HepG2 (cell line): Measurements from ENCODE around the gene ZCCHC24. TPM values are rescaled to one million over a fixed set of nuclear protein-coding genes. Genes with fewer than 3 reads are reported as not detected.
A peak's percentile ranks its signal among the peaks of the same experiment; 100 is the strongest.

Experiments used
- NFKB2 ChIP-seq: sonication (generic); formaldehyde crosslinking; IDR thresholded peaks from 2 replicates; pipeline ENCODE4 v1.4.0; 2020; ENCODE audit warnings: missing genetic modification reagents, borderline replicate concordance
- RBFOX2 ChIP-seq: fragments of 200-400 bp; formaldehyde crosslinking; IDR thresholded peaks from 2 replicates; pipeline ENCODE4 v1.6.1; 2017; ENCODE audit warnings: low read depth, mild to moderate bottlenecking, low read length
- RFXAP ChIP-seq: sonication (generic); formaldehyde crosslinking; IDR thresholded peaks from 2 replicates; pipeline ENCODE4 v1.4.0; 2020; ENCODE audit warnings: missing genetic modification reagents, borderline replicate concordance
- RXRA ChIP-seq: sonication (generic); formaldehyde crosslinking; IDR thresholded peaks from 2 replicates; pipeline ENCODE4 v1.5.1; 2020; ENCODE audit warnings: missing genetic modification reagents
- SP2 ChIP-seq: sonication (generic); formaldehyde crosslinking; IDR thresholded peaks from 2 replicates; pipeline ENCODE4 v1.5.1; 2020; ENCODE audit warnings: mild to moderate bottlenecking, missing genetic modification reagents
- SYNCRIP ChIP-seq: fragments of 200-400 bp; formaldehyde crosslinking; IDR thresholded peaks from 2 replicates; pipeline ENCODE4 v1.6.1; 2018; ENCODE audit warnings: mild to moderate bottlenecking, low read depth, low read length; ENCODE audit not compliant: insufficient read depth
- ZMYM3 ChIP-seq: sonication (generic); formaldehyde crosslinking; IDR thresholded peaks from 2 replicates; pipeline ENCODE4 v1.5.1; 2020; ENCODE audit warnings: mild to moderate bottlenecking, missing genetic modification reagents
- ZNF317 ChIP-seq: sonication (generic); formaldehyde crosslinking; IDR thresholded peaks from 2 replicates; pipeline ENCODE4 v1.5.0; 2020; ENCODE audit warnings: mild to moderate bottlenecking, missing genetic modification reagents
- ZNF451 ChIP-seq: sonication (generic); formaldehyde crosslinking; IDR thresholded peaks from 2 replicates; pipeline ENCODE4 v1.5.0; 2020; ENCODE audit warnings: mild to moderate bottlenecking, missing genetic modification reagents
- ZNF768 ChIP-seq: sonication (generic); formaldehyde crosslinking; IDR thresholded peaks from 2 replicates; pipeline ENCODE4 v1.4.0; 2020; ENCODE audit warnings: missing genetic modification reagents
- polyA plus RNA-seq, 8 experiments: library from polyadenylated mRNA; depleted of rRNA in 3 of 8; stranded (reverse) in 7 of 8; unstranded in 1 of 8; fragments of >200 nt; fragmentation: Illumina TruSeq in 4 of 8; extraction: Trizol in 4 of 8; gene quantifications; 2 replicates each; pipeline versions ENCODE4 v1.2.1 to v1.2.3, GENCODE V29; 2011 to 2016; ENCODE audit warnings: low read depth in 4 of 8, missing spikeins in 1 of 8, mixed read lengths in 1 of 8; ENCODE audit not compliant: insufficient read depth in 1 of 8
- total RNA-seq, 5 experiments: library from RNA; depleted of rRNA; stranded (reverse); fragments of >200 nt; fragmentation: Illumina TruSeq; extraction: Trizol; gene quantifications; 2 replicates each; pipeline ENCODE4 v1.2.3, GENCODE V29; 2016; ENCODE audit warnings: low read depth in 1 of 5
- TF ChIP-seq, protein P1 (sequence below): sonication (generic); formaldehyde crosslinking; IDR thresholded peaks from 2 replicates; pipeline ENCODE4 v1.4.0; 2020; ENCODE audit warnings: missing genetic modification reagents
- TF ChIP-seq, protein P2 (sequence below): IDR thresholded peaks from 2 replicates; pipeline ENCODE4 v1.6.1; 2012; ENCODE audit warnings: inconsistent platforms
- TF ChIP-seq, protein P3 (sequence below): sonication (generic); formaldehyde crosslinking; IDR thresholded peaks from 2 replicates; pipeline ENCODE4 v1.5.1; 2020; ENCODE audit warnings: mild to moderate bottlenecking, missing genetic modification reagents, moderate library complexity
- TF ChIP-seq, protein P4 (sequence below): sonication (generic); formaldehyde crosslinking; conservative IDR thresholded peaks from 2 replicates; pipeline ENCODE4 v1.4.0; 2020; ENCODE audit warnings: mild to moderate bottlenecking, missing genetic modification reagents, moderate library complexity
- TF ChIP-seq, protein P5 (sequence below): sonication (generic); formaldehyde crosslinking; IDR thresholded peaks from 2 replicates; pipeline ENCODE4 v1.5.1; 2020; ENCODE audit warnings: mild to moderate bottlenecking, missing genetic modification reagents, moderate library complexity

The ZCCHC24 gene
- total and polyA plus RNA-seq, 2 of the 13 experiments (the other 11 are each of a cell fraction or from before 2014, with no cell fraction given): 3.1 to 7.9 TPM

DNA sequence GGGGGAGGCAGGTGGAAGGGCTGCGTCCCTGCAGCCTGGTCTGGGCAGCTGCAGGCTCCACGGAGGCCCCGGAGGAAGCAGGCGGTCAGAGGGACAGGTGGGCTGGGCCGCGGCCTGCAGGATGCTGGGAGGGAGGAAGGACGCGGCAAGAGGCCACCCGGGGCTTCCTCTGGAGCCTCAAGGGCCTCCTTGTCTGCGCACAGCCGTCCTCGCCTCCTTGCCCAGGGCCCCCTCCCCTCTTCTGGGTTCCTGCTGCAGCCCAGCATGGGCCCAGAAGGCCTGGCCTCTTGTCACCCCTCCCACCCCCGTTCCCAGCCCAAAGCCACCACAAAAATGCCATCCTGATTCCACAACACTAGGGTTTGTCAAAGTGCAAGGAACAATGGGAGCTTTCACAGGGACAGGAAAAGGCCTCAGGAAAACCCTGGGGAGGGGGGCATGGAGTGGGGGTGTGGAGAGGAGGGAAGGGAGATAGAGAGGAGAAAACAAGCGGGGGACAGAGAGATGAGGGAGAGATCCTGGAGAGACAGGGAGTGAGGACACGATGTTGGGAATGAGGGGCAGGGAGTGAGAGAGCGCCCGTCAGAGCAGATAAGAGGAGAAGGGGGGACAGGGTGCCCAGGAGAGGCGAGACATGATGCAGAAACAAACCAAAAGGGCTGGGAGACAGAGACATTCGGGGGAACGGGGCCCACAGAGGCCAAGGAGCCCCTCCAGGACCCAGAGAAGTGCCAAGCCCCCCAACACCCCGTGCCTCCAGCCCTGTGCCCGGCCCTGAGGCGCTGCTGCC is 41.8 kb downstream of the ZCCHC24 start (continued):
- TF ChIP-seq NFKB2 (CRISPR knock-in tag) (0 out of 2 replicates have a peak, but pooled peaks have one; percentile 46), ZNF451 (CRISPR knock-in tag) (0 out of 2 replicates have a peak, but pooled peaks have one; percentile 30), ZNF317 (CRISPR knock-in tag) (0 out of 2 replicates have a peak, but pooled peaks have one; percentile 55), ZNF768 (CRISPR knock-in tag) (peak; percentile 31; the same call in 1 of the 2 replicates), ZMYM3 (0 out of 2 replicates have a peak, but pooled peaks have one; percentile 34), RFXAP (CRISPR knock-in tag) (0 out of 2 replicates have a peak, but pooled peaks have one; percentile 35), RBFOX2 (peak; percentile 47), SP2 (CRISPR knock-in tag) (no peak), RXRA (no peak), SYNCRIP (no peak)
- TF ChIP-seq, protein P1, sequence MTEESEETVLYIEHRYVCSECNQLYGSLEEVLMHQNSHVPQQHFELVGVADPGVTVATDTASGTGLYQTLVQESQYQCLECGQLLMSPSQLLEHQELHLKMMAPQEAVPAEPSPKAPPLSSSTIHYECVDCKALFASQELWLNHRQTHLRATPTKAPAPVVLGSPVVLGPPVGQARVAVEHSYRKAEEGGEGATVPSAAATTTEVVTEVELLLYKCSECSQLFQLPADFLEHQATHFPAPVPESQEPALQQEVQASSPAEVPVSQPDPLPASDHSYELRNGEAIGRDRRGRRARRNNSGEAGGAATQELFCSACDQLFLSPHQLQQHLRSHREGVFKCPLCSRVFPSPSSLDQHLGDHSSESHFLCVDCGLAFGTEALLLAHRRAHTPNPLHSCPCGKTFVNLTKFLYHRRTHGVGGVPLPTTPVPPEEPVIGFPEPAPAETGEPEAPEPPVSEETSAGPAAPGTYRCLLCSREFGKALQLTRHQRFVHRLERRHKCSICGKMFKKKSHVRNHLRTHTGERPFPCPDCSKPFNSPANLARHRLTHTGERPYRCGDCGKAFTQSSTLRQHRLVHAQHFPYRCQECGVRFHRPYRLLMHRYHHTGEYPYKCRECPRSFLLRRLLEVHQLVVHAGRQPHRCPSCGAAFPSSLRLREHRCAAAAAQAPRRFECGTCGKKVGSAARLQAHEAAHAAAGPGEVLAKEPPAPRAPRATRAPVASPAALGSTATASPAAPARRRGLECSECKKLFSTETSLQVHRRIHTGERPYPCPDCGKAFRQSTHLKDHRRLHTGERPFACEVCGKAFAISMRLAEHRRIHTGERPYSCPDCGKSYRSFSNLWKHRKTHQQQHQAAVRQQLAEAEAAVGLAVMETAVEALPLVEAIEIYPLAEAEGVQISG (CRISPR knock-in tag): 0 out of 2 replicates have a peak, but pooled peaks have one; percentile 27
- TF ChIP-seq, protein P2, sequence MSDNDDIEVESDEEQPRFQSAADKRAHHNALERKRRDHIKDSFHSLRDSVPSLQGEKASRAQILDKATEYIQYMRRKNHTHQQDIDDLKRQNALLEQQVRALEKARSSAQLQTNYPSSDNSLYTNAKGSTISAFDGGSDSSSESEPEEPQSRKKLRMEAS: peak; percentile 13; the same call in 1 of the 2 replicates
- TF ChIP-seq, protein P3, sequence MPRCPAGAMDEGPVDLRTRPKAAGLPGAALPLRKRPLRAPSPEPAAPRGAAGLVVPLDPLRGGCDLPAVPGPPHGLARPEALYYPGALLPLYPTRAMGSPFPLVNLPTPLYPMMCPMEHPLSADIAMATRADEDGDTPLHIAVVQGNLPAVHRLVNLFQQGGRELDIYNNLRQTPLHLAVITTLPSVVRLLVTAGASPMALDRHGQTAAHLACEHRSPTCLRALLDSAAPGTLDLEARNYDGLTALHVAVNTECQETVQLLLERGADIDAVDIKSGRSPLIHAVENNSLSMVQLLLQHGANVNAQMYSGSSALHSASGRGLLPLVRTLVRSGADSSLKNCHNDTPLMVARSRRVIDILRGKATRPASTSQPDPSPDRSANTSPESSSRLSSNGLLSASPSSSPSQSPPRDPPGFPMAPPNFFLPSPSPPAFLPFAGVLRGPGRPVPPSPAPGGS (CRISPR knock-in tag): 0 out of 2 replicates have a peak, but pooled peaks have one; percentile 46
- TF ChIP-seq, protein P4, sequence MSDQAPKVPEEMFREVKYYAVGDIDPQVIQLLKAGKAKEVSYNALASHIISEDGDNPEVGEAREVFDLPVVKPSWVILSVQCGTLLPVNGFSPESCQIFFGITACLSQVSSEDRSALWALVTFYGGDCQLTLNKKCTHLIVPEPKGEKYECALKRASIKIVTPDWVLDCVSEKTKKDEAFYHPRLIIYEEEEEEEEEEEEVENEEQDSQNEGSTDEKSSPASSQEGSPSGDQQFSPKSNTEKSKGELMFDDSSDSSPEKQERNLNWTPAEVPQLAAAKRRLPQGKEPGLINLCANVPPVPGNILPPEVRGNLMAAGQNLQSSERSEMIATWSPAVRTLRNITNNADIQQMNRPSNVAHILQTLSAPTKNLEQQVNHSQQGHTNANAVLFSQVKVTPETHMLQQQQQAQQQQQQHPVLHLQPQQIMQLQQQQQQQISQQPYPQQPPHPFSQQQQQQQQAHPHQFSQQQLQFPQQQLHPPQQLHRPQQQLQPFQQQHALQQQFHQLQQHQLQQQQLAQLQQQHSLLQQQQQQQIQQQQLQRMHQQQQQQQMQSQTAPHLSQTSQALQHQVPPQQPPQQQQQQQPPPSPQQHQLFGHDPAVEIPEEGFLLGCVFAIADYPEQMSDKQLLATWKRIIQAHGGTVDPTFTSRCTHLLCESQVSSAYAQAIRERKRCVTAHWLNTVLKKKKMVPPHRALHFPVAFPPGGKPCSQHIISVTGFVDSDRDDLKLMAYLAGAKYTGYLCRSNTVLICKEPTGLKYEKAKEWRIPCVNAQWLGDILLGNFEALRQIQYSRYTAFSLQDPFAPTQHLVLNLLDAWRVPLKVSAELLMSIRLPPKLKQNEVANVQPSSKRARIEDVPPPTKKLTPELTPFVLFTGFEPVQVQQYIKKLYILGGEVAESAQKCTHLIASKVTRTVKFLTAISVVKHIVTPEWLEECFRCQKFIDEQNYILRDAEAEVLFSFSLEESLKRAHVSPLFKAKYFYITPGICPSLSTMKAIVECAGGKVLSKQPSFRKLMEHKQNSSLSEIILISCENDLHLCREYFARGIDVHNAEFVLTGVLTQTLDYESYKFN: peak; percentile 32; the same call in 1 of the 2 replicates
- TF ChIP-seq, protein P5, sequence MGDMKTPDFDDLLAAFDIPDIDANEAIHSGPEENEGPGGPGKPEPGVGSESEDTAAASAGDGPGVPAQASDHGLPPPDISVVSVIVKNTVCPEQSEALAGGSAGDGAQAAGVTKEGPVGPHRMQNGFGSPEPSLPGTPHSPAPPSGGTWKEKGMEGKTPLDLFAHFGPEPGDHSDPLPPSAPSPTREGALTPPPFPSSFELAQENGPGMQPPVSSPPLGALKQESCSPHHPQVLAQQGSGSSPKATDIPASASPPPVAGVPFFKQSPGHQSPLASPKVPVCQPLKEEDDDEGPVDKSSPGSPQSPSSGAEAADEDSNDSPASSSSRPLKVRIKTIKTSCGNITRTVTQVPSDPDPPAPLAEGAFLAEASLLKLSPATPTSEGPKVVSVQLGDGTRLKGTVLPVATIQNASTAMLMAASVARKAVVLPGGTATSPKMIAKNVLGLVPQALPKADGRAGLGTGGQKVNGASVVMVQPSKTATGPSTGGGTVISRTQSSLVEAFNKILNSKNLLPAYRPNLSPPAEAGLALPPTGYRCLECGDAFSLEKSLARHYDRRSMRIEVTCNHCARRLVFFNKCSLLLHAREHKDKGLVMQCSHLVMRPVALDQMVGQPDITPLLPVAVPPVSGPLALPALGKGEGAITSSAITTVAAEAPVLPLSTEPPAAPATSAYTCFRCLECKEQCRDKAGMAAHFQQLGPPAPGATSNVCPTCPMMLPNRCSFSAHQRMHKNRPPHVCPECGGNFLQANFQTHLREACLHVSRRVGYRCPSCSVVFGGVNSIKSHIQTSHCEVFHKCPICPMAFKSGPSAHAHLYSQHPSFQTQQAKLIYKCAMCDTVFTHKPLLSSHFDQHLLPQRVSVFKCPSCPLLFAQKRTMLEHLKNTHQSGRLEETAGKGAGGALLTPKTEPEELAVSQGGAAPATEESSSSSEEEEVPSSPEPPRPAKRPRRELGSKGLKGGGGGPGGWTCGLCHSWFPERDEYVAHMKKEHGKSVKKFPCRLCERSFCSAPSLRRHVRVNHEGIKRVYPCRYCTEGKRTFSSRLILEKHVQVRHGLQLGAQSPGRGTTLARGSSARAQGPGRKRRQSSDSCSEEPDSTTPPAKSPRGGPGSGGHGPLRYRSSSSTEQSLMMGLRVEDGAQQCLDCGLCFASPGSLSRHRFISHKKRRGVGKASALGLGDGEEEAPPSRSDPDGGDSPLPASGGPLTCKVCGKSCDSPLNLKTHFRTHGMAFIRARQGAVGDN: peak; percentile 90
